DOHH2 (cell line): ENCODE results near the gene CDK15.

Experiments used
- CTCF ChIP-seq: fragments of 200-600 bp; sonication (generic); IDR thresholded peaks from one replicate; pipeline ENCODE4 v1.5.1; 2014; ENCODE audit warnings: antibody characterized with exemption, mild to moderate bottlenecking, low read depth, low read length; ENCODE audit not compliant: poor library complexity, severe bottlenecking
- EZH2phosphoT487 ChIP-seq: fragments of 200-600 bp; sonication (generic); IDR thresholded peaks from 2 replicates; pipeline ENCODE4 v1.6.1; 2017; ENCODE audit warnings: borderline replicate concordance, mild to moderate bottlenecking, antibody characterized with exemption, low read length, moderate library complexity, mixed read lengths

GRCh38 chr2:201852878-201853415 is 46.6 kb downstream of the CDK15 start:
- TF ChIP-seq CTCF (no peak), EZH2phosphoT487 (no peak)
